Measurements from ENCODE around the gene DDIT3. TPM values are rescaled to one million over a fixed set of nuclear protein-coding genes. Genes with fewer than 3 reads are reported as not detected.
"Not testable (repeated sequence)": the region's sequence is repeated elsewhere in the genome, so short reads cannot be mapped to it uniquely, and the experiment has no call there.

Gene DDIT3, protein sequence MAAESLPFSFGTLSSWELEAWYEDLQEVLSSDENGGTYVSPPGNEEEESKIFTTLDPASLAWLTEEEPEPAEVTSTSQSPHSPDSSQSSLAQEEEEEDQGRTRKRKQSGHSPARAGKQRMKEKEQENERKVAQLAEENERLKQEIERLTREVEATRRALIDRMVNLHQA
- total RNA-seq: 213 and 231 TPM in 2 replicates

- no peaks in the 10 kb centered on the region for H3K27me3 ChIP-seq (ENCODE audit: control insufficient read depth, insufficient read depth, low read length)
- peak within 1 kb of the TSS; percentile 99 for H3K4me3 ChIP-seq (ENCODE audit: low read depth, low read length)
- H3K36me3 ChIP-seq (ENCODE audit: control insufficient read depth, insufficient read depth, low read length): peaks cover 37% of the 10 kb centered on the region
- peak; percentile 88 for DNase-seq (ENCODE audit: low read depth)
- no peak for TF ChIP-seq CTCF (IDR thresholded peaks at IDR 0.05; ENCODE audit: insufficient read depth, low read length, severe bottlenecking)
- no peak for FAIRE-seq
Observed at GRCh38 chr12:57520053-57520818, at the start of gene DDIT3. Gene DDIT3 (minus strand): TSS chr12:57520514. CDS start chr12:57517406, 3,108 bp downstream.

DNA sequence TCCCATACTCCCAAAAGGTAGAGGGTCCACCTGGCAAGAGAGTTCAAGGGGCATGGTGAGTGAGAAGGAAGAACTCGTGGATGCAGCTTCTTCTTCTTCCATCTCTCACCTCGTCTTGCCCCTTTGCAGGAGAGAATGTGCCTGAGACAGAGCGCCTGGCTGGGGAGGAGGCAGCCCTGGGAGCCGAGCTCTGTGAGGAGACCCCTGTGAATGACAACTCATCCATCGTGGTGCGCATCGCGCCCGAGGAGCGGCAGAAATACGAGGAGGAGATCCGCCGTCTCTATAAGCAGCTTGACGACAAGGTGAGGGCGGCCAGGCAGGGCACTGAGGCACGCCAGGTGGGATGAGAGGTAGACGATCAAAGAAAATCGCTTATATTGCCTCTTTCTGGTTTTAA lies 49.5 kb upstream of the DDIT3 start:
- Histone ChIP-seq H3K36me3 (ENCODE audit: control insufficient read depth, insufficient read depth, low read length) (no peaks in the 10 kb centered on the region), H3K27me3 (ENCODE audit: control insufficient read depth, insufficient read depth, low read length) (no peaks in the 10 kb centered on the region), H3K4me3 (ENCODE audit: low read depth, low read length) (no peak overlapping the region)
- DNase-seq (ENCODE audit: low read depth) (no peak), FAIRE-seq (no peak)
- TF ChIP-seq CTCF (IDR thresholded peaks at IDR 0.05; ENCODE audit: insufficient read depth, low read length, severe bottlenecking): no peak

GRCh38 chr12:57568838-57569237 lies 48.5 kb upstream of the DDIT3 start:
- no peak for TF ChIP-seq CTCF (IDR thresholded peaks at IDR 0.05; ENCODE audit: insufficient read depth, low read length, severe bottlenecking)
- H3K27me3 ChIP-seq (ENCODE audit: control insufficient read depth, insufficient read depth, low read length): no peaks in the 10 kb centered on the region
- H3K36me3 ChIP-seq (ENCODE audit: control insufficient read depth, insufficient read depth, low read length): no peaks in the 10 kb centered on the region
- FAIRE-seq (no peak), DNase-seq (ENCODE audit: low read depth) (no peak)
- H3K4me3 ChIP-seq (ENCODE audit: low read depth, low read length): no peak overlapping the region

GRCh38 chr12:57564178-57564740 lies 43.9 kb upstream of the DDIT3 start:
- Histone ChIP-seq H3K36me3 (ENCODE audit: control insufficient read depth, insufficient read depth, low read length) (no peaks in the 10 kb centered on the region), H3K4me3 (ENCODE audit: low read depth, low read length) (no peak overlapping the region), H3K27me3 (ENCODE audit: control insufficient read depth, insufficient read depth, low read length) (no peaks in the 10 kb centered on the region)
- DNase-seq (ENCODE audit: low read depth) (no peak), FAIRE-seq (no peak)
- no peak for TF ChIP-seq CTCF (IDR thresholded peaks at IDR 0.05; ENCODE audit: insufficient read depth, low read length, severe bottlenecking)

GRCh38 chr12:57563358-57563757 lies 43.0 kb upstream of the DDIT3 start:
- Histone ChIP-seq H3K4me3 (ENCODE audit: low read depth, low read length) (no peak overlapping the region), H3K27me3 (ENCODE audit: control insufficient read depth, insufficient read depth, low read length) (no peaks in the 10 kb centered on the region), H3K36me3 (ENCODE audit: control insufficient read depth, insufficient read depth, low read length) (no peaks in the 10 kb centered on the region)
- DNase-seq (ENCODE audit: low read depth) (no peak), FAIRE-seq (no peak)
- no peak for TF ChIP-seq CTCF (IDR thresholded peaks at IDR 0.05; ENCODE audit: insufficient read depth, low read length, severe bottlenecking)

DNA sequence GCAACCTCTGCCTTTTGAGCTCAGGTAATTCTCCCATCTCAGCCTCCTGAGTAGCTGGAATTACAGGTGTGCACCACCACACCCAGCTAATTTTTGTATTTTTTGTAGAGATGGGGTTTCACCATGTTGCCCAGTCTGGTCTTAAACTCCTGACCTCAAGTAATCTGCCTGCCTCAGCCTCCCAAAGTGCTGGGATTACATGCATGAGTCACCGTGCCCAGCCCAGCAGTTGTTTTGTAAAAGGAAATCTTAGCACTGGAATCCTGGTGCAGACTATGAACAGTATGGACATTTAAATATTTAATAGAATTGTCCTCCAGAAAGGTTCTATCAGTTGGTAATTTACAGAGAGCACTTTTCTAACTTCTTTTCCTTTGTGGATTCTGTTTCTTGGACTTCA lies 40.8 kb upstream of the DDIT3 start:
- not testable (repeated sequence) for H3K4me3 ChIP-seq (ENCODE audit: low read depth, low read length); H3K27me3 ChIP-seq (ENCODE audit: control insufficient read depth, insufficient read depth, low read length); H3K36me3 ChIP-seq (ENCODE audit: control insufficient read depth, insufficient read depth, low read length); FAIRE-seq
- peak; percentile 35 for DNase-seq (ENCODE audit: low read depth)

All from bronchial epithelial cell (primary cell).